H1 (cell line): ENCODE results near the gene GTF2H1. TPM values are rescaled to one million over a fixed set of nuclear protein-coding genes. Genes with fewer than 3 reads are reported as not detected.

ENCODE experiments used
- EP300 ChIP-seq, 2 experiments: IDR thresholded peaks; 1 replicate in 1 of 2; 2 replicates in 1 of 2; pipeline ENCODE4 v1.6.1; 2011 to 2012; ENCODE audit warnings: low read depth in 2 of 2, low read length in 2 of 2, mild to moderate bottlenecking in 2 of 2, borderline replicate concordance in 1 of 2, inconsistent platforms in 1 of 2, moderate library complexity in 1 of 2
- SRF ChIP-seq: IDR thresholded peaks from 2 replicates; pipeline ENCODE4 v1.6.1; 2011; ENCODE audit warnings: mild to moderate bottlenecking, low read depth, low read length, moderate library complexity
- polyA plus RNA-seq, 7 experiments: library from polyadenylated mRNA; depleted of rRNA in 3 of 7; stranded (reverse) in 5 of 7; unstranded in 2 of 7; fragments of >200 nt in 5 of 7; fragments of 200-250 nt in 2 of 7; gene quantifications; 1 replicate in 5 of 7; 2 replicates in 1 of 7; 4 replicates in 1 of 7; pipeline versions ENCODE4 v1.2.1 to v1.2.3, GENCODE V29; 2011 to 2013; ENCODE audit warnings: missing spikeins in 2 of 7, mixed read lengths in 2 of 7
- total RNA-seq: library from RNA; stranded (reverse); fragmentation: NEBNext Ultra II Directional; extraction: Animal tissue kit (Norgen Biotek cat#: 25700); gene quantifications from 2 replicates; pipeline ENCODE4 v1.2.1, GENCODE V29; 2021

GTF2H1 gene
- total and polyA plus RNA-seq, 2 of the 8 experiments (the other 6 are each of a cell fraction or from before 2014, with no cell fraction given), result 9.1 to 26.3 TPM

DNA sequence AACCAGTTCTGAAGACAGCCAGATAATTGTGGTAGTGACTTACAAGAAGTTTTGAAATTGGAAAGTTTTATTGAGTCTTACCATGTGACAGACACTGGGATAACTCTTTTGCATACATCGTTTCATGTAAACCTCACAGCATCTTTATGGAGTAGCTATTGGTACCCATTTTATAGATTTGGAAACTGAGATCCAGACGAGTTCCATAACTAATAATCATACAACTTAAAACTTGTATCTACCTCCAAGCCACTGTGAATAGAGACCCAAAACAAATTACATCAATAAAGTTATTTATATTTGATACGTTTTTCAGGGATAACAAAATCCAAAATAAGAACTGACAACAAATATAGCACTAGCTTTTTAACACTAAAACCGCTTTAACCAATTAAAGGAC lies 36.3 kb downstream of the GTF2H1 start (continued):
- no peak for TF ChIP-seq EP300 (IDR thresholded peaks at IDR 0.05; ENCODE audit: borderline replicate concordance in 1 of 2, low read depth in 2 of 2, low read length in 2 of 2)
- no peak for TF ChIP-seq SRF
